Measurements from ENCODE around the gene ESPNL.
"Not testable (repeated sequence)": the region's sequence is repeated elsewhere in the genome, so short reads cannot be mapped to it uniquely, and the experiment has no call there.

ESPNL gene

DNA sequence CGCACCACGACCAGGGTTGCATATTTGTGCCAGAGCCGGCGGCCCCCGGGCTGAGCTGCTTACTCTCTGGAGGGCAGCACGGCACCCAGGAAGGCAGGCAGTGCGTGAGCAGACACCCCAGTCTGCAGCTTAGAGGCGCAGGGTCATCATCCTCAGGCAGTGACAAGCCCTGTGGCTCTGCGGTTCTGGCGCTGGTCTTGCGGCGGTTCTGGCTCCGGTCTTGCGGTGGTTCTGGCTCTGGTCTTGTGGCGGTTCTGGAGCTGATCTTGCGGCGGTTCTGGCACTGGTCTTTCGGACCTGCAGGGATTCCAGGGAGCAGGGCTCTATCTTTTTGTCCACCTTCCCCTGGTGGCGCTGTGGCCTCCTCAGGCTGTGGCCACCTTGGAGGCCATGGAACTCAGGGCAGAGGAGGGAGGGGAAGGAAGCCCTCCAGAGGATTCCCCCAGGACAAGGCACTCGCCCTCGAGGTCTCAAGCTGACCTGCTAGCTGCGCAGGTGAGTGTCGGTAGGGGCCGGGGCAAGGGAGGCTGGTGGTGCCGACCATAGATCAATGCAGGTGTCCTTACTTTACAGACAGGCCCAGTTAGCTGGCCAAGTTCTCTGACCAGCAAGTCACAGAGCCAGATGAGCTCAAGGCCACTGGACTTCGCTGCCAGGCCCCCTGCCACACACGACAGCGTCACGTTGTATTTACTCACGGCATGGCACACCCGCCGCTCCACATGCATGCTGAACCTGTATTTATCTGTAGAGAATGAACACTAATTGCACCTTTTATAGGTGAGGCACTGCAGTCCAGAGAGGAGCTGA lies 14.9 kb downstream of the ESPNL start:
- H3K27ac ChIP-seq (ENCODE audit: low read depth, low read length), result no peak overlapping the region
- no peaks in the 10 kb centered on the region for H3K36me3 ChIP-seq (ENCODE audit: control insufficient read depth in 5 of 5, insufficient read depth in 5 of 5, low read length in 5 of 5)
- no peak overlapping the region for H3K4me3 ChIP-seq (ENCODE audit: low read depth in 1 of 5, low read length in 5 of 5)
- H3K27me3 ChIP-seq (ENCODE audit: control insufficient read depth in 5 of 5, insufficient read depth in 4 of 5, low read length in 5 of 5), result peaks cover 18 to 44% (median 28%) of the 10 kb centered on the region in 5 donors
- no peak overlapping the region for H3K9ac ChIP-seq (ENCODE audit: low read length in 5 of 5)
- H3K4me1 ChIP-seq (ENCODE audit: control insufficient read depth in 5 of 5, insufficient read depth in 5 of 5, low read length in 5 of 5), result peaks cover 0 to 3% (median 0%) of the 10 kb centered on the region in 5 donors
- peaks cover 0 to 7% (median 5%) of the 10 kb centered on the region in 5 donors for H3K9me3 ChIP-seq (ENCODE audit: control insufficient read depth in 5 of 5, low read length in 5 of 5)

- H3K9ac ChIP-seq (ENCODE audit: low read length in 5 of 5); H3K4me1 ChIP-seq (ENCODE audit: control insufficient read depth in 5 of 5, insufficient read depth in 5 of 5, low read length in 5 of 5); H3K9me3 ChIP-seq (ENCODE audit: control insufficient read depth in 5 of 5, low read length in 5 of 5); H3K4me3 ChIP-seq (ENCODE audit: low read depth in 1 of 5, low read length in 5 of 5); H3K36me3 ChIP-seq (ENCODE audit: control insufficient read depth in 5 of 5, insufficient read depth in 5 of 5, low read length in 5 of 5); H3K27ac ChIP-seq (ENCODE audit: low read depth, low read length): not testable (repeated sequence)
- H3K27me3 ChIP-seq (ENCODE audit: control insufficient read depth in 5 of 5, insufficient read depth in 4 of 5, low read length in 5 of 5), result peaks cover 19 to 48% (median 30%) of the 10 kb centered on the region in 5 donors
Measured at GRCh38 chr2:238115709-238116108, 15.6 kb downstream of the ESPNL start.

DNA sequence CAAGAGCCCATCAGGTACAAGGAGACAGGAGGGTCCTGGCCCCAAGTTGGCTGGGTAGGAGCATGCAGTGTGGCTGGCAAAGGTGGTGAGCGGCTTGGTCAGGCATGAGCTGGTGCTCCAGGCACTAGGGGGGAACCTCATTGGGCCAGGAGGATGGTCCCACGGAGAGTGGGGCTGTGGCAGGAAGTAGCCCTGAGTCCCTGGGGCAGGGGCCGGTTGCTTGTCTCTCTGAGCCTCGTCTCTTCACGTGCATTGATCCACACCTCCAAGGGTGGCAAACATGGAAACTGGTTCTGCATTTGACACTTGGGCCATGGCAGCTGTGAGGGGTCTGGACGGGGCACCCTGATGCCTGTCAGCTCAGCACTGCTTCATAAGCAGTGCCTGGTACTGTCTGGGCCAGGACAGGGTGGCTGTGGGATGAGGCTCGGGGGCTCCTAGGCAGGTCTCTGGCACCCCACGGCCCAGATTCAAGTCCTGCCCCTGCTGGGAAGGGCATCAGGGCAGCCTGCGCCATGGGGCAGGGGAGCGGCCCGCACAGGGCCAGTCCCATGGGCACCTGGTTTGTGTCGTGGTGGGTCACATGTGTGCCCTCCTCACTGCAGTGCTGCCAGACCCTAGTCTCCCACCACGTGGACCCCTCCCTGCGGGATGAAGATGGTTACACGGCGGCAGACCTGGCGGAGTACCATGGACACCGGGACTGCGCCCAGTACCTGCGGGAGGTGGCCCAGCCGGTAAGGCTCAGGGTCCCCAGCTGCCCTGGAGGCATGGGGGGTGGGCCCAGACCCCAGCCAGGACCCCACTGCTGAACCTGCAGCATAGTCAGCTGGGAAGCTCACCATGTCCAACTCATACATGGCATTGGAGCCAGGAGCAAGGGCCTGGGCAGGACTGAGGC lies 16.4 kb downstream of the ESPNL start:
- Histone ChIP-seq H3K9me3 (ENCODE audit: control insufficient read depth in 5 of 5, low read length in 5 of 5) (peaks cover 0 to 7% (median 5%) of the 10 kb centered on the region in 5 donors), H3K27ac (ENCODE audit: low read depth, low read length) (no peak overlapping the region), H3K4me1 (ENCODE audit: control insufficient read depth in 5 of 5, insufficient read depth in 5 of 5, low read length in 5 of 5) (peaks cover 0 to 11% (median 3%) of the 10 kb centered on the region in 5 donors), H3K27me3 (ENCODE audit: control insufficient read depth in 5 of 5, insufficient read depth in 4 of 5, low read length in 5 of 5) (peaks cover 21 to 49% (median 30%) of the 10 kb centered on the region in 5 donors), H3K9ac (ENCODE audit: low read length in 5 of 5) (no peak overlapping the region), H3K36me3 (ENCODE audit: control insufficient read depth in 5 of 5, insufficient read depth in 5 of 5, low read length in 5 of 5) (no peaks in the 10 kb centered on the region), H3K4me3 (ENCODE audit: low read depth in 1 of 5, low read length in 5 of 5) (no peak overlapping the region)

GRCh38 chr2:238117199-238118154 lies 17.3 kb downstream of the ESPNL start:
- Histone ChIP-seq H3K27ac (ENCODE audit: low read depth, low read length) (no peak overlapping the region), H3K36me3 (ENCODE audit: control insufficient read depth in 5 of 5, insufficient read depth in 5 of 5, low read length in 5 of 5) (no peaks in the 10 kb centered on the region), H3K27me3 (ENCODE audit: control insufficient read depth in 5 of 5, insufficient read depth in 4 of 5, low read length in 5 of 5) (peaks cover 21 to 49% (median 31%) of the 10 kb centered on the region in 5 donors), H3K9ac (ENCODE audit: low read length in 5 of 5) (no peak overlapping the region), H3K9me3 (ENCODE audit: control insufficient read depth in 5 of 5, low read length in 5 of 5) (peaks cover 0 to 6% (median 5%) of the 10 kb centered on the region in 5 donors), H3K4me3 (ENCODE audit: low read depth in 1 of 5, low read length in 5 of 5) (no peak overlapping the region), H3K4me1 (ENCODE audit: control insufficient read depth in 5 of 5, insufficient read depth in 5 of 5, low read length in 5 of 5) (peaks cover 0 to 11% (median 3%) of the 10 kb centered on the region in 5 donors)

DNA sequence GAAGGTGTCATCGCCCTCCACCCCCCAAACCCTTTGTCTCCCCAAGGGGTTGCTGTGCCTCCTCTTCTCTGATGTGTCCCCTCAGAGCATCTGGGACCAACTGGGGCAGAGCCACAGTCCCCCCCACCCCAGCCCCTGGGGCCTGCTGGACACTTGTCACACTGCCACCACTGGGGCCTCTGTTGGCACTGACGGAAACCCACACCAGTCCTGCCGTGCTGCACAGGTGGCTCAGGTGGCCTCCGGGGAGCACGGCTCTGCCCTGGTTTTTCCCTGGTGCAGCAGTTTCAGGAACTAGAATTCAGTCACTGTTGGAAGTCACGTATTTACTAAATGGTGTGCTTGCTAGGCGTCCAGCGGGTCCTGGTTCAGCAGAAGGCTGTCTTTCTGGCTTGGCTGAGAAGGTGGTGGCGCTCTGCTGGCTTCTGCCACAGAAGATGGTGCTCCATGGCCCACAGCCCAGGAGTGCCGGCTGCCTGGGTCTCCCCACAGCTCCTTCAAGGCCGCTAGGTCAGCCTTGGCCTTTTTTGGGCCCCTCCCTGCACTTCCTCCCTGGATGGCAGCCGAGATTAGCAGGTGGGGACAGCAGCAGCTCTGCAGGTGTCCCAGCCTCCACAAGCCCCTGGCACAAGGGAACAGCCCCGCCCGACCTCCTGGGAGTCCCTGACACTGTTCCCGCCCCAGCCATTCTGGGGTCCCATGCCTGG lies 19.8 kb downstream of the ESPNL start:
- Histone ChIP-seq H3K9me3 (ENCODE audit: control insufficient read depth in 5 of 5, low read length in 5 of 5) (no peaks in the 10 kb centered on the region), H3K4me1 (ENCODE audit: control insufficient read depth in 5 of 5, insufficient read depth in 5 of 5, low read length in 5 of 5) (peaks cover 0 to 11% (median 3%) of the 10 kb centered on the region in 5 donors), H3K36me3 (ENCODE audit: control insufficient read depth in 5 of 5, insufficient read depth in 5 of 5, low read length in 5 of 5) (no peaks in the 10 kb centered on the region), H3K27me3 (ENCODE audit: control insufficient read depth in 5 of 5, insufficient read depth in 4 of 5, low read length in 5 of 5) (peaks cover 21 to 43% (median 30%) of the 10 kb centered on the region in 5 donors), H3K9ac (ENCODE audit: low read length in 5 of 5) (no peak overlapping the region), H3K27ac (ENCODE audit: low read depth, low read length) (no peak overlapping the region), H3K4me3 (ENCODE audit: low read depth in 1 of 5, low read length in 5 of 5) (no peak overlapping the region)

GRCh38 chr2:238120463-238121298 lies 20.5 kb downstream of the ESPNL start:
- Histone ChIP-seq H3K4me3 (ENCODE audit: low read depth in 1 of 5, low read length in 5 of 5) (no peak overlapping the region), H3K27me3 (ENCODE audit: control insufficient read depth in 5 of 5, insufficient read depth in 4 of 5, low read length in 5 of 5) (peaks cover 21 to 42% (median 27%) of the 10 kb centered on the region in 5 donors), H3K27ac (ENCODE audit: low read depth, low read length) (no peak overlapping the region), H3K9ac (ENCODE audit: low read length in 5 of 5) (no peak overlapping the region), H3K4me1 (ENCODE audit: control insufficient read depth in 5 of 5, insufficient read depth in 5 of 5, low read length in 5 of 5) (peaks cover 0 to 11% (median 3%) of the 10 kb centered on the region in 5 donors), H3K9me3 (ENCODE audit: control insufficient read depth in 5 of 5, low read length in 5 of 5) (no peaks in the 10 kb centered on the region), H3K36me3 (ENCODE audit: control insufficient read depth in 5 of 5, insufficient read depth in 5 of 5, low read length in 5 of 5) (no peaks in the 10 kb centered on the region)

- no peak overlapping the region for H3K27ac ChIP-seq (ENCODE audit: low read depth, low read length)
Measured at GRCh38 chr2:238121511-238122286, 21.6 kb downstream of the ESPNL start.

More at GRCh38 chr2:238121511-238122286, 21.6 kb downstream of the ESPNL start:
- Histone ChIP-seq H3K9ac (ENCODE audit: low read length in 5 of 5) (no peak overlapping the region), H3K9me3 (ENCODE audit: control insufficient read depth in 5 of 5, low read length in 5 of 5) (no peaks in the 10 kb centered on the region), H3K4me3 (ENCODE audit: low read depth in 1 of 5, low read length in 5 of 5) (no peak overlapping the region), H3K36me3 (ENCODE audit: control insufficient read depth in 5 of 5, insufficient read depth in 5 of 5, low read length in 5 of 5) (no peaks in the 10 kb centered on the region), H3K27me3 (ENCODE audit: control insufficient read depth in 5 of 5, insufficient read depth in 4 of 5, low read length in 5 of 5) (peaks cover 13 to 34% (median 21%) of the 10 kb centered on the region in 5 donors), H3K4me1 (ENCODE audit: control insufficient read depth in 5 of 5, insufficient read depth in 5 of 5, low read length in 5 of 5) (peaks cover 0 to 11% (median 3%) of the 10 kb centered on the region in 5 donors)
